Activated T-cell treated with anti-CD3 and anti-CD28 coated beads for 48 hours (primary cell): Measurements from ENCODE around the gene ZNF358.
"Not testable (repeated sequence)": the region's sequence is repeated elsewhere in the genome, so short reads cannot be mapped to it uniquely, and the experiment has no call there.

Experiments used
- DNase-seq: peaks from one replicate; pipeline ENCODE4 v3.0.0-alpha.2; 2020; ENCODE audit warnings: low read depth

ZNF358 gene

DNA sequence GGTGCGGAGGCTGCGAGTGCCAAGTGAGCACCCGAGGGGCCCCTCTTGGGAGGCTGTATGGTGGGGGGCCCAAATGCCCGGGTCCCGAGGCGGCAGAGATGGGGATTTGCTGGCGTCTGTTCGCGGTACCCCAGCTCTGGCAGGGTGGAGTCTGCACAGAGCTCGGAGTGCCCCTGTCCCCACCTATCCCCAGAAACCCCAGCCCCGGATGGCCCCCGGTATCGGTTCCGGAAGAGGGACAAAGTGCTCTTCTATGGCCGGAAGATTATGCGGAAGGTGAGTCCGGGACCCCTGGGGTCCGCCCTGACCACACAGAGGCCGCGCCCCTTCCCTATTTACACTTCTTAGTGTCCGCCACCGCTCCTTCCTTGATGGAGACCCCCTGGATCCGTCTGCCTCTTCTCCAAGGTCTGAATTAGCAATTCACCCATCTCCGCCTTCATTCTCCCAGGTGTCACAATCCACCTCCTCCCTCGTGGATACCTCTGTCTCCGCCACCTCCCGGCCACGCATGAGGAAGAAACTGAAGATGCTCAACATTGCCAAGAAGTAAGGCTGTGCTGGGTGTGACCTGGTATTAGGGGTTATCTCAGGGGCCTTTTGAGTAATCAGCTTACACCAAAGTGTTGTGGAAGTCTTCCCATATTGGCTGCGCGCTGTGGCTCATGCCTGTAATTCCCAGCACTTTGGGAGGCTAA, 20.2 kb downstream of the ZNF358 start:
- no peak for DNase-seq

DNA sequence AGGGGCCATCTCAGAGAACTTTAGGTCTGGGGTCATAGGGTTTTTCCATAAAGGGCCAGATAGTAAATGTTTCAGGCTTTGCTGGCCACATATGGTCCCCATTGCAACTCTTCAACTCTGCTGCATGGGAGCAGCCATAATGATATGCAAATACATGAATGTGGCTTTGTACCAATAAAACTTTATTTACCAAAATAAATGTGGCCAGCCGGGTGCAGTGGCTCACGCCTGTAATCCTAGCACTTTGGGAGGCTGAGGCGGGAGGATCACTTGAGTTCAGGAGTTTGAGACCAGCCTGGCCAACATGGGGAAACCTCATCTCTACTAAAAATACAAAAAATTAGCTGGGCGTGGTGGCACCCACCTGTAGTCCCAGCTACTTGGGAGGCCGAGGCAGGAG, 23.1 kb downstream of the ZNF358 start:
- DNase-seq, result not testable (repeated sequence)

DNA sequence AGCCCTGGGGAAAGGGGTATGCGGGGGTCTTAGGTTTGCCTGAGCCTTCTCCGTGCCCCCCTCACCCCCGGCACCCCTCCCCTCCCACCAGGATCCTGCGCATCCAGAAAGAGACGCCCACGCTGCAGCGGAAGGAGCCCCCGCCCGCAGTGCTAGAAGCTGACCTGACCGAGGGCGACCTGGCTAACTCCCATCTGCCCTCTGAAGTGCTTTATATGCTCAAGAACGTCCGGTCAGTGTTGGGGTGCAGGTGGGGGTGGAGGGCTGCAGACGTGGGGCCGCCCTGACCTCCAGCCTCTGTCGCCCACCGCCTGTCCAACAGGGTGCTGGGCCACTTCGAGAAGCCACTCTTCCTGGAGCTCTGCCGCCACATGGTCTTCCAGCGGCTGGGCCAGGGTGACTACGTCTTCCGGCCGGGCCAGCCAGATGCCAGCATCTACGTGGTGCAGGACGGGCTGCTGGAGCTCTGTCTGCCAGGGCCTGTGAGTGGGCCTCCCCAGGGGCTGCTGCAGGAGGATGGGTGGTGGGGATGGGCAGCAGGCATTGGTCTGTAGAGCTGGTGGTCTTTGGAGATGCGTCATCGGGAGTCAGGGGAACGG, 24.0 kb downstream of the ZNF358 start:
- DNase-seq, result no peak

DNA sequence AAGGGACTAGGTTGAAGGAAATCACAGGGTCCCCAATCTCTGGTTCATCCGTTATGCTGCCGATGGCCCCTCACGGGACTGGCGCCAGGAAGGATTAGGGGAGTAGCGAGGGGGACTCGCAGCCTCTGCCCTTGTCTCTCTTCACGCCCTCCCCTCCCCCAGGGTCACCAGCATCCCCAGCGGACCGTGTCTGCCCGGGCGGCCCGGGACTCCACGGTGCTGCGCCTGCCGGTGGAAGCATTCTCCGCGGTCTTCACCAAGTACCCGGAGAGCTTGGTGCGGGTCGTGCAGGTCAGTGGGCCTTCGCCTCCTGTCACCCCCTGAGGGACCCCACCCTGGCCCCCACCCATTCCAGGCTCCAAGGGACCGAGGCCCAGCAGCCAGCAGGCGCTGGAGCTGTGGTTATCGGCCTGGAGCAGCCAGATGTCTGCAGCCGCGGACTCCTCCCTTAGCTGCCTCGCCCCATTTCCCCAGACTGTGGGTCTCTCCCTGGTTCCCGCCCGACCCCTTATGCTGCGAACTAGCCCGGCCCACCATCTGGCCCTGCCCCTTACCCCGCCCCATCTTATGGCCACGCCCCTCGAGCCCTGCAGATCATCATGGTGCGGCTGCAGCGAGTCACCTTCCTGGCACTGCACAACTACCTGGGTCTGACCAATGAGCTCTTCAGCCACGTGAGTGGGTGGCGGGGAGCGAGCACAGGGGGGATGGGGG, 25.0 kb downstream of the ZNF358 start:
- peak; percentile 46 for DNase-seq

DNA sequence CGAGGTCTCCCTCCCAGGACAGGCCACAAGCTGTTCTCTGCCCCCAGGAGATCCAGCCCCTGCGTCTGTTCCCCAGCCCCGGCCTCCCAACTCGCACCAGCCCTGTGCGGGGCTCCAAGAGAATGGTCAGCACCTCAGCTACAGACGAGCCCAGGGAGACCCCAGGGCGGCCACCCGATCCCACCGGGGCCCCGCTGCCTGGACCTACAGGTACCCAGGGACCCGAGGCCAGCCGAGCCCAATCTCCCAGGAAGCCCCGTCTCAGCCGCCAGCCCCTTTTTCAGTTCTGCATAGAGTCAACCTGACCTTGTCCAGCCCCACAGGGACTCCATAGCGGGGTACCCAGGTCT, 25.5 kb downstream of the ZNF358 start:
- no peak for DNase-seq

DNA sequence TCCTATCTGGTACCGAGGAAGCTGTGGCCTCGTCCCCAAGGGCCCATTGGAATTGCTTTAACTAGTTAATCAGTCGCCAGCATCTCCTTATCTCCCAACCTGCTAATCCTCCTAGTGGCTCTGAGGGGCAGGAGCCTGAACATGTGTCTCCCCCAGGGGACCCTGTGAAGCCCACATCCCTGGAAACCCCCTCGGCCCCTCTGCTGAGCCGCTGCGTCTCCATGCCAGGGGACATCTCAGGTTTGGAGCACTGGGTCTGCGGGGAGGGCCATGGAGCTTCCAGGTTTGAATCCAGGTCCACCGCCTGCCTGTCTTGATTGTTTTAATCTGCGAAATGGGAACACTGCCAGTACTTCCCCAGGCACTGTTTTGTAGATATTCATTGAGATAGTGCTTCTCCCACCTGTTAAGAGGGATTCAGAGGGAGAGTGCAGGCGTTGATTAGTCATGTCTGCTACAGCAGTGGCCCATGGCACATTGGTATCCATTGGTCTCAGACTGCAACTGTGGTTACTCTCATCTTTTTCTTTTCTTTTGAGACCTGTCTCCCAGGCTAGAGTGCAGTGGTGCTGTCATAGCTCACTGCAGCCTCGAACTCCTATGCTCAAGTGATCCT, 26.0 kb downstream of the ZNF358 start:
- DNase-seq, result no peak

DNA sequence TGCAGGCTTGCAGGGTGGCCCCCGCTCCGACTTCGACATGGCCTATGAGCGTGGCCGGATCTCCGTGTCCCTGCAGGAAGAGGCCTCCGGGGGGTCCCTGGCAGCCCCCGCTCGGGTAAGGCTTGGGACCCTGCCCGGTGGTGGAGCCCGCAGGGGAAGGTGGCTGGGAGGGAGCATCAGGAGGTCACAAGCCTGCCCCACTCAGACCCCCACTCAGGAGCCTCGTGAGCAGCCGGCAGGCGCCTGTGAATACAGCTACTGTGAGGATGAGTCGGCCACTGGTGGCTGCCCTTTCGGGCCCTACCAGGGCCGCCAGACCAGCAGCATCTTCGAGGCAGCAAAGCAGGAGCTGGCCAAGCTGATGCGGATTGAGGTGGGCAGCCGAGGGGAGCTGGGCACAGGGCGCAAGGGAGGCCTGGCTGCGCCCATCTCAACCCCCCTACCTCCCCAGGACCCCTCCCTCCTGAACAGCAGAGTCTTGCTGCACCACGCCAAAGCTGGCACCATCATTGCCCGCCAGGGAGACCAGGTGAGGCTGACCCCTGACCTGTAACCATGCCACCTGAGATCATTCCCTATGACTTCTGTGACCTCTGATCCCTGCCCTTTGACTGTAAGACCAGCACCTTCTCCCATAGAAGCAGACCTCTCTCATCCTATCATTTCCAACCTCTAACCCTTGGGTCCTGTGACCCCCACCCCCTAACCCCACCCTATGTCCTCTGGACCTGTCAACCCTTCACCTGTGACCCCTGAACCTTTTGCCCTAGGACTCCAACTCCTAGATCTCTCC, 26.8 kb downstream of the ZNF358 start:
- no peak for DNase-seq

DNA sequence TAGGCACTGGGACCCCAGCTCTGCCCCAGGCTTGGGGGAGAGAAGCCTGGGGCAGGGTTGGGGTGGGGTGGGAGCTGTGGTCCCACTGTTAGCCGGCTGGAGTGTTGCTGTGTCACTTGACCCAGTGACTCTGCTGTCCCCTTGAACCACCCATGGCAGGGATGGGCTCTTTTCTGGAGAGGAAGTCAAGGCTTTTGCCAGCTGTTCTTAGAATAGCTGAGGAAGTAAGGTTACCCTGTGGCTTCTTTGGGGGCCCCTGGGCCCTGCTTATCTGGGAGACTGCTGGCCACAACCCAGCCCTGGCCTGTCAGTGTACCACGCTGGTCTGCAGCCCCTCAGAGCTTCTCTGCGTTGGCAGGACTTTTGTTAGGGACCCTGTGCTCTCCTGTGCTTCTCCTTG, 28.7 kb downstream of the ZNF358 start:
- DNase-seq, result no peak

DNA sequence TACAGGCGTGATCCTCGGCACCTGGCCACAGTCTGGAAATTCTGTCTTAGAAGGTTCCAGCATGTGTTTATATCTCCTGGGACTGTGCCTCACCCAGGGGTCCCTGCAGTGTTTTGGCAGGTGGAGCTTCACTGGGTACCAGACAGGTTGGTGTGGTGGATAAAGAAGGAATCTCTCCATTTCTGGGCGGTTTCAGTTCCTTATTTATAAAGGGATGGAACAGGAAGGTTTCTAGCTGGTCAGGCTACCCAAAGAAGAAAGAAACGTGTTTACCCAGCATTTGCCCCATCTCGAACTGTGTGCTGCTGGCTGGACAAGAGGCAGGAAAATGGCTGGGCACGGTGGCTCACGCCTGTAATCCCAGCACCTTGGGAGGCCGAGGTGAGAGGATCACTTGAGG, 29.4 kb downstream of the ZNF358 start:
- no peak for DNase-seq

DNA sequence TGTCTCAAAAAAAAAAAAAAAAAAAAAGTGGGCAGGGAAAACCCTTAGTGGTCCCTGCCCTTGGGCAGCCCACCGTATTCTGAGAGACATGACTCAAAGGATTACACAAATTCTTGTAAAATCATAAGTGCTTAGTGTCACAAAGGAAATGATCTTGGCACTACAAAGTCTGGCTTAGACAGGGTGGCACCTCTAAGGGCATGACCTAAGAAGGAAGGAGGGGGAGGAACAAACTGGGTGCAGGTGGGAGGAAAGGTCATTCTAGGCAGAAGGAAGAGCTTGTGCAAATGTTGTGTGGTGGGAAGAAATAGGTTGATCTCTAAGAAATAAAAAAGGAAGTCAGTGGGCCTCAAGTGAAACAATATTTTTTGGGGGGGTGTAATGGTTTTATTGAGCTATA, 30.0 kb downstream of the ZNF358 start:
- DNase-seq, result no peak

DNA sequence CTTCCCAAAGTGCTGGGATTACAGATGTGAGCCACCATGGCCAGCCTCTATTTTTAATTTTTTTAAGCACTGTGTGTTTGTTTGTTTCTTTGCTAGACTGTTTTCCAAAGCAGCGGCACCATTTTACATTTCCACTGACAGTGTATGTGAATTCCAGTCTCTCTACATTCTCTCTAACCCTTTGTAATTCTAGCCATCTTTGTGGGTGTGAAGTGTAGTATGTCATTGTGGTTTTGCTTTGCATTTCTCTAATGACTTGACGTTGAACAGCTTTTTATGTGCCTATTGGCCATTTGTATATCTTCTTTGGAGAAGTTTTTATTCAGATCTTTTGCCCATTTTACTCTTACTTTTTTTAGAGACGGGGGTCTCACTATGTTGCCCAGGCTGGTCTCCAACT, 31.3 kb downstream of the ZNF358 start:
- no peak for DNase-seq

DNA sequence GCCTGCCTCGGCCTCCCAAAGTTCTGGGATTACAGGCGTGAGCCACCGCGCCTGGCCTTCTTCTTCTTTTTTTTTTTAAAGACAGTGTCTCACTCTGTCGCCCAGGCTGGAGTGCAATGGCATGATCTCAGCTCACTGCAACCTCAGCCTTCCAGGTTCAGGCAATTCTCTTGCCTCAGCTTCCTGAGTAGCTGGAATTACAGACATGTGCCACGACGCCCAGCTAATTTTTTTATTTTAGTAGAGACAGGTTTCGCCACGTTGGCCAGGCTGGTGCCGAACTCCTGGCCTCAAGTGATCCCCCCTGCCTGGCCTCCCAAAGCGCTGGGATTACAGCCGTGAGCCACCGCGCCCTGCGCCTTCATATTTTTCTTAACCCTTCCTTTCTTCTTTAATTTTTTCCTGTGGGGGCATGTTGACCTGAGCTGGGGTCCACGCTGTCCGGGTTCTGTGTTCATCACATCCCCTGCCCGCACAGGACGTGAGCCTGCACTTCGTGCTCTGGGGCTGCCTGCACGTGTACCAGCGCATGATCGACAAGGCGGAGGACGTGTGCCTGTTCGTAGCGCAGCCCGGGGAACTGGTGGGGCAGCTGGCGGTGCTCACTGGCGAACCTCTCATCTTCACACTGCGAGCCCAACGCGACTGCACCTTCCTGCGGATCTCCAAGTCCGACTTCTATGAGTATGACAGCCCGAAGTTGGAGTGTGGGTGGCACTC, 33.7 kb downstream of the ZNF358 start:
- DNase-seq, result no peak

DNA sequence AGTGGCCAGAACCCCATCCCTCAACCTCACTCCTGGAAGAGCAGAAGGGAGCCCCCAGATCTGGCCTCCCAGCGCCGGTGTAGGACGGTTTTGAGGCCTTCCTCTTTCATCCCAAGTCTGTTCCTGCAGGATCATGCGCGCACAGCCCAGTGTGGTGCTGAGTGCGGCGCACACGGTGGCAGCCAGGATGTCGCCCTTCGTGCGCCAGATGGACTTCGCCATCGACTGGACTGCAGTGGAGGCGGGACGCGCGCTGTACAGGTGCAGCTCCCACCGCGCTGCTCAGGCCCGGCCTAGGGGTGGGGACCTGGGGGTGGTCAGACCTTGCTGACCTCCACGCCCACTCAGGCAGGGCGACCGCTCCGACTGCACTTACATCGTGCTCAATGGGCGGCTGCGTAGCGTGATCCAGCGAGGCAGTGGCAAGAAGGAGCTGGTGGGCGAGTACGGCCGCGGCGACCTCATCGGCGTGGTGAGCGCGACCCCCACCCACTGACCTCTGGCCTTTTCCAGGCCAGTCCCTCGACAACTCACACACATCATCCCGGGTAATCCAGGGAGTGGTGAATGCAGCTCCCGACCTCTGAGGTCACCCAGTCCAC, 34.4 kb downstream of the ZNF358 start:
- no peak for DNase-seq

DNA sequence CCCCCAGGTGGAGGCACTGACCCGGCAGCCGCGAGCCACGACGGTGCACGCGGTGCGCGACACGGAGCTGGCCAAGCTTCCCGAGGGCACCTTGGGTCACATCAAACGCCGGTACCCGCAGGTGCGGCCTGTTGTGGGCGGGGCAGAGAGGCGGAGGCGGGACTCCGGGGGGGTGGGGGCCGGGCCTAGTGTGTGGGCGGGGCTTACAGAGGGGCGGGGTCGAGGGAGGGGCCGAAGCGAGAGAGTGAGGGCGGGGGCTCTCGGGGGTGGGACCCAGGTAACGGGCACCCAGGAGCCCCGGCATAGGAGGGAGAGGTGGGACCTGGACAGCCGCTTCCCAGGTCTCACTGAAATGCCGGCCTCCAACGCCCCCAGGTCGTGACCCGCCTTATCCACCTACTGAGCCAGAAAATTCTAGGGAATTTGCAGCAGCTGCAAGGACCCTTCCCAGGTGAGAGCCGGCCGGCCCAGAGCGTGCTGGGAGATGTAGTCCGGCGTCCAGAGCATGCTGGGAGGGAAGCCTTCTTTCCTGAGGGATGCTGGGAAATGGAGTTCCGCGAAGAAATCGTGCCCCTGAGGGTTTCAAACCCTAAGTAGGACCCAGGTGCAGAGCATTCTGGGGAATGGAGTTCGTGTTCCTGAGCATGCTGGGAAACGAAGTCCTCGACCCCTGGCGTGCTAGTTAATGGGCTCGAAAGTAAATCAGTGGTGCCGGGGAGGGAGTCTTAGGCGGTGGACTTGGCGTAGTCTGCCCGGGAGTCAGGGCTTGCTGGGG, 35.3 kb downstream of the ZNF358 start:
- peak; percentile 27 for DNase-seq

DNA sequence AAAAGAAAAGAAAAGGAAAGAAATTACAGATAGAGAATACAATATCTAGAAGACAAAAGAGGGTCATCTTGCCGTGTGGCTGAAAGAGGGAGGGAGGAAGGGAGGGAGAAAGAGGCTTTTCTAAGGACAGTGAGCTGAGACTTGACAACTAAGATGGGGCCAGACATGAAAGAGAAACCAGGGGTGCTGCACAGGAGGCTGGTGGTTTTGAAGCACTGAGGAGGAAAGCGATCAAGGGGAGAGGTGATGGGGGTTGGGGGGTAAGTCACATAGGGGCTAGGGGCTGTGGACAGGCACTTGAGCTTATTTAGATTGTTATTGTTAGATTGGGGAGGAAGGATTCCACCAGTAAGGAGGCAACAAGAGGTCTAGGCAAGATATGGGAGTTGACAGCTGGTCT, 36.9 kb downstream of the ZNF358 start:
- DNase-seq, result no peak

DNA sequence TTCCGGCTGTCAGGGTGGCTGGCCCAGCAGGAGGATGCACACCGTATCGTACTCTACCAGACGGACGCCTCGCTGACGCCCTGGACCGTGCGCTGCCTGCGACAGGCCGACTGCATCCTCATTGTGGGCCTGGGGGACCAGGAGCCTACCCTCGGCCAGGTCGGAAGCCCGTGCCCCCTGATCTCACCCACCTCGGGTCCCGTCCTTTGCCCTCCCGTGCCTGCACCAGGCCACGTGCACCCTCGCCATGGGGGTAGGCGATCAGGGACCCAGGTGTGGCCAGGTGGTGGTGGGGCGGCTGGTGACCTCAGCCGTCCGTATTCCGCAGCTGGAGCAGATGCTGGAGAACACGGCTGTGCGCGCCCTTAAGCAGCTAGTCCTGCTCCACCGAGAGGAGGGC, 38.7 kb downstream of the ZNF358 start:
- DNase-seq, result no peak

DNA sequence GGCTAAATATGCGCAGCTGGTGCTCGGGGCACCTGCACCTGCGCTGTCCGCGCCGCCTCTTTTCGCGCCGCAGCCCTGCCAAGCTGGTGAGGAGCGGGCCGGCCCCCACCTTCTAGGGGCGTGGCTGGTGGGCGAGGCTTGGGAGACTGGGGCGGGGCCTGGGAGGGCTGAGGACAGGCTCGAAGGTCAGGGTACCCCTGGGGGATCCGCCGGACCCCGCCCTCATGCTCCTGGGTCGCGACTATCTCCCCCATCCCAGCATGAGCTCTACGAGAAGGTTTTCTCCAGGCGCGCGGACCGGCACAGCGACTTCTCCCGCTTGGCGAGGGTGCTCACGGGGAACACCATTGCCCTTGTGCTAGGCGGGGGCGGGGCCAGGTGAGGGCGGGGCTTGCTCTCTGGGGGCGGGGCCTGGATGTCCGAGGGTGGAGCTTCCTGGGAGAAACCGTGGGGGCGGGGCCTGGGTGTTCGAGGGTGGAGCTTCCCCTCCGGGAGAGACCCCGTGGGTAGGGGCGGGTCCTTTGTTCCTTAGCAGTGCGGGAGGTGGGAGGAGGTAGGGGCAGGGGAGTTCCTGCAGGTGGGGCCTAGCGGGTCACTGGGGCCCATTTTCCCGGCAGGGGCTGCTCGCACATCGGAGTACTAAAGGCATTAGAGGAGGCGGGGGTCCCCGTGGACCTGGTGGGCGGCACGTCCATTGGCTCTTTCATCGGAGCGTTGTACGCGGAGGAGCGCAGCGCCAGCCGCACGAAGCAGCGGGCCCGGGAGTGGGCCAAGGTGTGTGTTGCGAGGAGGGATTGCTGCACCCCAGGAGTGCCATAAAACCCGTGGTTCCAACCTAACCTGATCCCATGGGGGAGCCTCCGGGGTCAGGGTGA, 39.3 kb downstream of the ZNF358 start:
- peak; percentile 30 for DNase-seq

DNA sequence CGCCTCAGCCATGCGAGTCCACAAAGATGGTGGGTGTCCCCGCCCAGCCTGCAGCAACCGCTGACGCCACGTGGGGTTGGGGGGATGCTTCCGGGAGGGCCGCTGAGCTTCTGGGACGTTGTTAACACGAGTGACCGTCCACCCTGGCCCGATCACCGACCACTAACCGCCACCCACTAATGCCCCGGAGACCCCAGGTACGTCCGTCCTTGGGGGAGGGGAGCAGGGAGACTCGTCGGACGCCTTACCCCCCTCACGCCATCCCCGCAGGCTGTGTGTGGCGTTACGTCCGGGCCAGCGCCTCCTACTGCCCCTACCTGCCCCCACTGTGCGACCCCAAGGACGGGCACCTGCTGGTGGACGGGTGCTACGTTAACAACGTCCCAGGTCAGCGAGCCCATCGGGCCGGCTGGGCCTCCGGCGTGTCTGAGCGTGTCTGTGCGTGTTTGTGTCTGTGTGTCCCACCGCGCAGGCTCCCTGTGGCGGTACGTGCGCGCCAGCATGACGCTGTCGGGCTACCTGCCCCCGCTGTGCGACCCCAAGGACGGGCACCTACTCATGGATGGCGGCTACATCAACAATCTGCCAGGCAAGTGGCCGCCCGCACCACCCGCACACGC, 40.9 kb downstream of the ZNF358 start:
- DNase-seq, result no peak

DNA sequence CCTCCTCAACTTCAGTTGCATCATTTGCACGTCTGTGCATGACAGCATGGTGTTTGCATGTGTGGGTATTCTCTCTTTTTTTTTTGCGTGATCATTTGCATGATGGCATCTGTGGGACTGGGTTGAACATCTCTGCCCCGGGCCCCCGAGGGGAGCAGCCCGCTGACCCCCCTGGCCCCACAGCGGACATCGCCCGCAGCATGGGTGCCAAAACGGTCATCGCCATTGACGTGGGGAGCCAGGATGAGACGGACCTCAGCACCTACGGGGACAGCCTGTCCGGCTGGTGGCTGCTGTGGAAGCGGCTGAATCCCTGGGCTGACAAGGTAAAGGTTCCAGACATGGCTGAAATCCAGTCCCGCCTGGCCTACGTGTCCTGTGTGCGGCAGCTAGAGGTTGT, 42.8 kb downstream of the ZNF358 start:
- no peak for DNase-seq
